Activated gamma-delta T cell treated with Interleukin-2 at 50 U/mL for 16 hours (primary cell): Measurements from ENCODE around the gene CRABP1.
"Not testable (repeated sequence)": the region's sequence is repeated elsewhere in the genome, so short reads cannot be mapped to it uniquely, and the experiment has no call there.

Experiments
- DNase-seq: peaks from one replicate; pipeline ENCODE4 v3.0.0-alpha.2; 2020

Gene CRABP1

GRCh38 chr15:78350058-78350457 lies 9.9 kb downstream of the CRABP1 start:
- no peak for DNase-seq

- no peak for DNase-seq
Observed at GRCh38 chr15:78351539-78351938, 11.4 kb downstream of the CRABP1 start.

- DNase-seq, result no peak
Observed at GRCh38 chr15:78353093-78353492, 12.9 kb downstream of the CRABP1 start.

DNA sequence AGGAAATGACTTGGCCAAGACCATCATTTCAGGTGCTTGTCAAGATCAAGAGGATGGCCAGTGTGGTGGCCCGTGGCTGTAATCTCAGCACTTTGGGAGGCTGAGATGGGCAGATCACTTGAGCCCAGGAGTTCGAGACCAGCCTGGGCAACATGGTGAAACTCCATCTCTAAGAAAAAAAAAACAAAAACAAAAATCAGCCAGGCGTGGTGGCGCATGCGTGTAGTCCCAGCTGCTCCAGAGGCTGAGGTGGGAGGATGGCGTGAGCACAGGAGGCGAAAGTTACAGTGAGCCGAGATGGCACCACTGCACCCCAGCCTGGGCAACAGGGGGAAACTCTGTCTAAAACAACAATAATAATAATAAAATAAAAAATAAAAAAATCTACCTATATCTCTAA lies 15.0 kb downstream of the CRABP1 start:
- DNase-seq, result no peak

- DNase-seq, result no peak
Observed at GRCh38 chr15:78358102-78358870, 18.1 kb downstream of the CRABP1 start.

DNA sequence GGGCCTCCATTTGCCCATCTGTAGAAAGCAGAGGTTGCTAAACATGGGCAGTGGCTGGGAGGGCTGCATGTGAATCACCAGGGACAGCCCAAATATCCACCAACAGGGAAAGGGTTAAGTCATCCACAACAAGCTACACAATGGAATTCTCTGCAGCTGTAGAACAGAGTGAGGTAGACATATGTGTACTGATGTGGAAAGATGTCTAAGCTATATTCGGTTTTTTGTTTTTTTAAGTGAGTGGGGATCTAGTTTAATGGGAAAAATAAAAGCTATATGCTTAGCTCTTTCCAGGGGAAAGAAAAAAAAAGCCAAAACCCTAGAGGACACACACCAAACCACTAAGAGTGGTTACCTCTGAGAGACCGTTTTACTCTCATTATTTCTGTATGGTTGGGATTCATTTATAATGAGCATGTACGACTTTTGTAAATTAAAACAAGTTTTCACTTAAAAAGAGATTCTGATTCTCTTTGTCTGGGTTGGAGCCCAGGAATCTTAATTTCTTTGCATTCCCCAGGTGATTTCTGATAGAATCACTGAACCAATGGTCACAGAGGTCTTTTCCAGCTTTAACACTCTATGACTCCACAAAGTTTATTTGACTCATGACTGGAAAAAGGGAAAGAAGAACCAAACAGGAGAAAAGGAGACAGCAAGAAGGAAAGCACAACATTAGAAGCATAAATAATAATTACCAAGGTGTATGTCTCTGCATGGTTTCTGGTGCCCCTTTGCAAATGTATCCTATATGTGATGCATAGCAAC lies 19.1 kb downstream of the CRABP1 start:
- DNase-seq, result no peak

GRCh38 chr15:78360367-78360801 lies 20.2 kb downstream of the CRABP1 start:
- DNase-seq, result no peak

- no peak for DNase-seq
Observed at GRCh38 chr15:78360958-78361718, 21.0 kb downstream of the CRABP1 start.

- no peak for DNase-seq
Observed at GRCh38 chr15:78361771-78362506, 21.8 kb downstream of the CRABP1 start.

DNA sequence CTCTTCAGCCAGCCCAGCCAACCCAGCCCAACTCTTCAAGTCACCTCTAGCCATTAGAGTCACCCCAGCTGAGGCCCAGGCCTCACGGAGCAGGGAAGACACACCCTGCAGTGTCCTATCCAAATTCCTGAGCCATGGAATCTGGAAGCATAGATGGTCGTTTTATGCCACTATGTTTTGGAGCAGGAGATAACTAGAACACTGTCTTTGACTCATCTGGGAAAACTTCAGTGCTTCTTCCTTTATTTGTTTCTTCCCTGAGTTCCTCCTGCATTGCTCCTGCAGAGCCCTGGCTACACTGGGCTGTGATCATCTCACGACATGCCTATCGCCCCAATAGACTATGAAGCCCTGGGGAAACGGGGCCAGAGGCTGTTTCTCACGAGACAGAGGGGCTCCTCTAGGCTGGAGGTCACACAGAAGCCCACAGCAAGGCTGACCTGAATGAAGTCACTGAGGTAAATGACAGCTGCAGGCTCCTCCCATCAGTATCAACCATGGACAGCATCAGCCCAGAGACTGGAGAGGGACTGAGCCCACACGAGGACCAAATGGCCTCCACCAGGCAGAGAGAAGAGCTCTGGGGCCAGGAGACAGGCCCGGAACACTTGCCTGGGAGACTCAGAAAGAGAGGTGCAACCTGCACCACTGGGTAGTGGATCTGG lies 22.7 kb downstream of the CRABP1 start:
- no peak for DNase-seq

GRCh38 chr15:78363381-78363734 lies 23.2 kb downstream of the CRABP1 start:
- DNase-seq, result no peak

DNA sequence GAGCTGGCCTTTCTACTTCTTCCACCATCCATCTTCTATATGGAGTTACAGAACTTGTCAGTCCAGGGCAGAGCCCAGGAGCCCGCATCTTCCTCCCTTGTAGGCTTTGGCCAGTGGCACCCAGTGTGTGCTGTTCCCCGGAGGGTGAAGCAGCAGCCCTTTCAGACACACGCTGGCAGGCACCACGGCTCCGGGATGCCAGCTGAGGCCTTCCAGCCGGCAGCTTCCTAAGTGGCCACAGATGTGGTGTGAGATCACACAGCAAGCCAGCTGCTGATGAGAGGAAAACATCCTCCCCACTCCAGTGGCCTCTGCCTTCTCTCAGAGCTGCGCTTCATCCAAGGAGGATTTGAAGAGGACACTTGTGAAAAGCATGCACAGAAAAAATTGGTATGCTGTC lies 24.1 kb downstream of the CRABP1 start:
- no peak for DNase-seq

DNA sequence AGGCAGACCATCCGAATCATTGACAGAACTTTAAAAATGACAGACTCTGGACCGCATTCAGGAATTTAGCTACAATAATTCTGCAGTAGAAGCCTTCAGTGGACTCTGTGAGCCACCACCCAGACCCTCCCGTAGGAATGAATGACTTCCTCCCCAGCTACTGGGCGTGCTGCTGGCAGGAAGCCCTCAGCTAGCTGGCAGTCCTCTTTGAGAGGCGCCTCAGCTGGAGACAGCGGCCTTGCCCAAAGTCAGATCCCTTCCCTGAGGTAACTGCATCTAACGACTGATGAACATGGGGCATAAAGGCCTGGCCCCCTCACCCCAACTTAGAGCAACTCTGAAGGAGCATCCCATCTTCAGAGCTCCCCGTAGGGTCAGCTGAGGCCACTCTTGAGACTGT lies 25.8 kb downstream of the CRABP1 start:
- no peak for DNase-seq

DNA sequence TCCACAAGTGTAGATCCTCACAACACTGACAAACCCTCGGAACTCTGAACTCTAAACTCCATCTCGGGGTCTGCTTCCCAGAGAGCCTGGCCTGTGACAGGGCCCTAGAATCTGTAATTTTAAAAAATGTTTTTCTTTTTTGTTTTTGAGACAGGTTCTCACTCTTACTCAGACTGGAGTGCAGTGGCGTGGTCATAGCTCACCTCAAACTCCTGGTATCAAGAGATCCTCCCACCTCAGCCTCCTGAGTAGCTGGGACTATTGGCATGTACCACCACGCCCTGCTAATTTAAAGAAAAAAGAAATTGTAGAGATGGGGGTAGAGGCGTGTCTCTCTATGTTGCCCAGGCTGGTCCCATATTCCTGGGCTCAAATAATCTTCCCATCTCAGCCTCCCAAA lies 26.2 kb downstream of the CRABP1 start:
- DNase-seq, result no peak

GRCh38 chr15:78368651-78369050 lies 28.5 kb downstream of the CRABP1 start:
- no peak for DNase-seq

- no peak for DNase-seq
Observed at GRCh38 chr15:78369161-78369560, 29.0 kb downstream of the CRABP1 start.

GRCh38 chr15:78370013-78370412 lies 29.9 kb downstream of the CRABP1 start:
- DNase-seq, result no peak

DNA sequence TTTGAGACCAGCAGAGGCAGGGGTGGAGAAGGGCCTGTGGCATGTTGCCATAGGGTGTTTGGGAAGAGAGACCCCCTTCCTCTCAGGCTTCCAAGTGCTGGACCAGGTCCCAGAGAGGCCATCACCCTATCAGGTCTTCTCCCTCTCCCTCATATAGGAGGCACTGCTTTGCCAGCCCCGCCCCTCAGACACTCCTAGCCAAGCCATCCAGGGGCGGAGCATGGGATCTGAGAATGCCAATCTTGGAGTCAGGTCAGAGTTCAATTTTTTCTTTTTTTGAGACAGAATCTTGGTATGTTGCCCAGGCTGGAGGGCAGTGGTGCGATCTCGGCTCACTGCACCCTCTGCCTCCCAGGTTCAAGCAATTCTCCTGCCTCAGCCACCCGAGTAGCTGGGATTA lies 32.7 kb downstream of the CRABP1 start:
- DNase-seq, result no peak

DNA sequence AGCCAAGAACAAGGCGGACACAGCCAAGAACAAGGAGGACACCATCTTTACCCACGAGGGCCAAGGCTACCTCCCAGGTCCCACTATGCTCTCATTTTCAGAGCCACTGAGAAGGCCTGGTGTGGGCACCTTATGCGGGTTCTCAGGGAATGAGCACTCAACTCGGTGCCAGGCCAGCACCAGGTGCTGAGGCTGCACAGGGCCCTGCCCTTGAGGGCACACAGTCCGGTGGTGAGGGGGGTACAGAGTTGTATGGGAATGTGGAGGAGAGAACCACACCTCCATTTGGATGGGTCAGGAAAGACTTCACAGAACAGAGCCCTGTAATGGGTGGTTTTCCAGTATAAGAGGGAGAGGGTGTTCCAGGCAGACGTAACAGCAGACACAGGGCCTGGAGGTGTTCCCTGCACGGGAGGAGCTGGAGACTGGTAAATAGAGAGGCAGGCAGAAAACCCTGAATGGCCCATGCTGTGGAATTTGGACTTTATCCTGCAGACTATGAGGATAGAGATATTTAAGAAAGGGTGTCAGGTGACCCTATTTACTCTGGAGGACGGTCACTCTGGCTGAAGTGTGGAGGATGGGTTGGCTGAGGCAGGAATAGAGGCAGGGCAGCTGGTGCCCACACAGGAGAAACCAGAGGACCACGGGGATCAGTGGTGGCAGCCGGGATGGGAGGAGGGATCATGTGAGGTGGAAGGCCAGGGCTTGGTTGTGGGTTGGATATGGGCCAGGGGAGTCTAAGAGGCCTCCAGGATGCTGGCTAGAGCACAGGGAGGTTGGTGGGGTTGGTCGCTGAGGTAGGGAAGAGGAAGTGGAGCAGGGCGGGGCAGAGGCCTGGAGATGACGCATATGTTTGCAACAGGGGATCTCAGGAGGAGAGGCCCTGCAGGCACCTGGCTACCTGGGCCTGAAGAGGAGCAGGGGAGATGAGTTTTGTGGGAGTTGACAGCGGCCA lies 34.6 kb downstream of the CRABP1 start:
- no peak for DNase-seq

DNA sequence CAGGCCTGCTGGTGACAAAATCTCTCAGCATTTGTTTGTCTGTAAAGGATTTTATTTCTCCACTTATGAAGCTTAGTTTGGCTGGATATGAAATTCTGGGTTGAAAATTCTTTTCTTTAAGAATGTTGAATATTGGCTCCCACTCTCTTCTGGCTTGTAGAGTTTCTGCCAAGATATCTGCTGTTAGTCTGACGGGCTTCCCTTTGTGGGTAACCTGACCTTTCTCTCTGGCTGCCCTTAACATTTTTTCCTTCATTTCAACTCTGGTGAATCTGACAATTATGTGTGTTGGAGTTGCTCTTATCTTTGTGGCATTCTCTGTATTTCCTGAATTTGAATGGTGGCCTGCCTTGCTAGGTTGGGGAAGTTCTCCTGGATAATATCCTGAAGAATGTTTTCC lies 40.0 kb downstream of the CRABP1 start:
- not testable (repeated sequence) for DNase-seq
